Cerebellar nuclear complex (tissue), 1 donor: ENCODE measurements around the gene GAS7.

ENCODE experiments used
- DNase-seq, 2 experiments: peaks; one replicate each; lab custom pipeline; 2025; lab: John Stamatoyannopoulos, UW

Gene GAS7

DNA sequence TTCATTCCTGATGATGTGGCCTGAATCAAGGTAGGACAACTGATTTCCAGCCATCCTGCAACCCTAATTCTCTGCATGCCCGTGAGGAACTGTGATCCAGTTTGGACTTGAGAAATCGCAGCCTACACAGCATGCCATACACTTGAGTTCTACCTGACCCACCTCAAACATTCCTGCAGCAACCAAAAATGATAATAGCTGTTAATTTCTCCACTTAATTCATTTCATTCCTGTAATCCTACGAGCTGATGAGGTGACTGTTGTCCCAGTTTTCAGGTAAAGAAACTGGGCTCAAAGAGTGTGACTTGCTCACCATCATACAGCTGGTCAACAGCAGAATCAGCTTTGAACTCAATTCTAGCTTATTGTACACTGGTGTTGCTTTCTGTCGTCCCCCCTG, 2.2 kb upstream of the GAS7 start:
- no peak for DNase-seq

DNA sequence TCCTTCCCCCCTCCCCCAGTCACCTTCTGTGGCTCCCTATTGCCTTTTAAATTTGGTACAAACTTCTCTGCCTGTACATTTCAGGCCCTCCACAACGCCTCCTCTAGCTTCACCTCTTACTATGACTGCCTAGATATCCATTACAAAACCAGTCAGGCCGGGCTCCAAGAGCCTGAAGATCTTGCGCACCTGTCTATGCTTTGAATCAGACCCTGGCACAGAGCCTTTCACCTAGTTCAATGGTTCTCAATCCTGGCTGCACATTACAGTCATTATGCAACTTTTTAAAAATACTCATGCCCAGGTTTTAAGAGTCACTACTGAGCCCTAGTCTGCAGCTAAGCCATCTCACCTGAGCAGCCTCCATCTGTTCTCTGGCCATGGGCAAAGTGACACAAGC, 1.6 kb upstream of the GAS7 start:
- no peak for DNase-seq

- DNase-seq: no peak
Observed at GRCh38 chr17:10197721-10198508, 491 bp downstream of the GAS7 start.

- DNase-seq: no peak
Observed at GRCh38 chr17:10197362-10197720, 1.1 kb downstream of the GAS7 start.

- DNase-seq: no peak
Observed at GRCh38 chr17:10196941-10197340, 1.5 kb downstream of the GAS7 start.

GRCh38 chr17:10196384-10196895, 2.0 kb downstream of the GAS7 start:
- no peak for DNase-seq

- no peak for DNase-seq
Observed at GRCh38 chr17:10195090-10195805, 3.2 kb downstream of the GAS7 start.

GRCh38 chr17:10193632-10194031, 4.8 kb downstream of the GAS7 start:
- DNase-seq: no peak

DNA sequence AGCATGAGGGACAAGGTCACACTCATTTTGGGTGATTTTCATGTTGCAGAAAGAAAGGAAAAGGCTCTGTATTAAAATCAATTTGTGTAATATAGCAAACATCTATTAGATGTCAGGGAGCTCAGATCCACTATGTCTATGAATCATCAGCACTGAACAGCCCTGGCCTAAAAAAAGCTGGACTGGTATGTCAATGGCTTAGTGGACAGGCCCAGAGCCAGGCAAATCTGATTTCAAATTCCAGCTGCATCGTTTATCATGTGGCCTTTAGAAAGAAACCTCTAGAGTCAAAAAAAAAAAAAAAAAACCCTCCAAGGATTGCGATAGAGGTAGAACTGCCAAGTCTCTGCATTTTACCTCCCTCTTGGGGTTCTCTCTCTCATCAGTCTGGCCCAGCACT, 5.4 kb downstream of the GAS7 start:
- DNase-seq: no peak

DNA sequence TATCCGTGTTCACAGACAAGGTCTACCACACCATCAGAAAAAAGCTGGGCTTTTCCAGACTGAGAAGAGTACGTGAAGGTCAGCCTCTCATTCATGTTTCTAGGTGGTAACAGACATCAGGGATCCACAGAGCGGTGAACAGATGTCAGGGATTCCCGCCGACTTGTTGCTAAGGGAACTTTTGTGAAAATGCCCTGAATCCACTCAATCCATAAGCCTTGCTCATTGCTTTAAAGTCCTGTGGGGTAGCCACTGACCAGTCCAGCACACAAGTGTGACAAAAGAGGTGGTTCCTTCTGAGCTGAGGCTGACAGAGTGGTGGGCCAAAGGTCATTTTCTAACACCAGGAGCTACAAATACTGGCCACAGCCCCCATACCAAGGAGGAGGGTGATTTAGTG, 5.9 kb downstream of the GAS7 start:
- no peak for DNase-seq

- no peak for DNase-seq
Observed at GRCh38 chr17:10187456-10187855, 10.9 kb downstream of the GAS7 start.

- no peak for DNase-seq
Observed at GRCh38 chr17:10186771-10187410, 11.5 kb downstream of the GAS7 start.

DNA sequence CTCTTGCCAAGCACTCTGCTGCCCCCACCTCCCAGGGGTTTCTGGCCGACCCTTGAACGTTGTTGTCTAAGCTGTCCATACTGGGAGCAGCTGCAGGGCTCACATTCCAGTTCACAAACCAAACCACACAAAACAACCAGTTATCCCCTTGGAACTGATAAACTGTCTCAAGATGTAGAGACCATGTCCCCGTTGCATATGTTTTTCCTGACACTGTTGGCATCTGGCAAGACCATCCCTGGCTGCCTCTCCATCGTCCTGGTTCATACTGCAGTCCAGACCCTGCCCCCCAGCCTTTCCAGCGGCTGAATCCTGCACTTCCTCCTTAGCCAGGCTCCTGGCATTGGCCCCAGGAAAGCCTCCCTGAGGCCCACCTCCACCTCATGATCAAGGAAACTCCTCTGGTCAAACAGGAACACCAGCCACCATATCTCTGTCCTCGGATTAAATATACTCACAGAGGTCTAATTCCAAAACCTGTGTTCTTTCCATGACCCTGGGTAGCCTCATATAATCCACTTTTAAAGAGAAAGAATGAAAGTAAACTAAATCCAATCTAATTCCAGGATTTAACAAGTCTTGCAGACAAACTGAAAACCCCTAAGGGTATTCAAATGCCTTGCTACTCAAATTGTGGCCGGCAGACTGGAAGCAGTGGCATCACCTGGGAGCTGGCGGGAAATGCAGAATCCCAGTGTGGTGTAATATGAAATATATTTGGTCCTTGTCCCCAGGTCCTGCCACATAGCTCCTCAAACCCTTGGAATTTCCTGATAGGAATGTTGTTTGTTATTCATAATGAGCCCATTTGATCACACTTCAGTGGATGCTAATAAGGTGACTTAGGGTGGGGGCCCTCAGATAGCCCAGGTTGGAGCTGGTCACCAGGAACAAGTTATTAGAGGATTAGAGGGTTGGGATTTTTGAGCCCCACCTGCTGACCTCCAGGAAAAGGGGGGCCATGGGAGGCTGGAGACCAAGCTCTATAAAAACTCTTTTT, 14.2 kb downstream of the GAS7 start:
- no peak for DNase-seq

GRCh38 chr17:10182785-10183184, 15.6 kb downstream of the GAS7 start:
- DNase-seq: no peak

DNA sequence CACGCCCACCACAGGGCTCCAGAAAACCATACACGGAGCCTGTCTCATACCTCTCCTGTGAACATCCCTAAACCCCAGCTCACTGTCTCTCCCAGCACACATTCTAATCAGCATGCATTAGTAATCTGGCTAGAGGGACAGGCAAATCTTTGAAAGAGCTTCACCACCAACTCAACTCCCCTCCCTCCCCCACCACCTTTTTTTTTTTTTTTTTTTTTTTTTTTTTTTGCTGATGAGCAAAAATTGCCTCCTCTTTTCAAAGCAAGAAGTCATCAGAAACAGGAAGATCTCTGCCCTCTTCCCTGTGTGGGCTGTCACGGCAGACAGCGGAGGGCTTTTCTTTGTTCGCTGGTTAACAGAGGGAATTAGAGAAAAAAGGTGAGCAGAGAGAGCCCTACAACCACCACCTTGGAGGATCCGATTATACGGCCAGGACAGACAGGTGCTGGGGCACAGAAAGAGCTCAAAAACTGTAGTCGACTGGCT, 19.9 kb downstream of the GAS7 start:
- no peak for DNase-seq

- no peak for DNase-seq
Observed at GRCh38 chr17:10177913-10178505, 20.4 kb downstream of the GAS7 start.

DNA sequence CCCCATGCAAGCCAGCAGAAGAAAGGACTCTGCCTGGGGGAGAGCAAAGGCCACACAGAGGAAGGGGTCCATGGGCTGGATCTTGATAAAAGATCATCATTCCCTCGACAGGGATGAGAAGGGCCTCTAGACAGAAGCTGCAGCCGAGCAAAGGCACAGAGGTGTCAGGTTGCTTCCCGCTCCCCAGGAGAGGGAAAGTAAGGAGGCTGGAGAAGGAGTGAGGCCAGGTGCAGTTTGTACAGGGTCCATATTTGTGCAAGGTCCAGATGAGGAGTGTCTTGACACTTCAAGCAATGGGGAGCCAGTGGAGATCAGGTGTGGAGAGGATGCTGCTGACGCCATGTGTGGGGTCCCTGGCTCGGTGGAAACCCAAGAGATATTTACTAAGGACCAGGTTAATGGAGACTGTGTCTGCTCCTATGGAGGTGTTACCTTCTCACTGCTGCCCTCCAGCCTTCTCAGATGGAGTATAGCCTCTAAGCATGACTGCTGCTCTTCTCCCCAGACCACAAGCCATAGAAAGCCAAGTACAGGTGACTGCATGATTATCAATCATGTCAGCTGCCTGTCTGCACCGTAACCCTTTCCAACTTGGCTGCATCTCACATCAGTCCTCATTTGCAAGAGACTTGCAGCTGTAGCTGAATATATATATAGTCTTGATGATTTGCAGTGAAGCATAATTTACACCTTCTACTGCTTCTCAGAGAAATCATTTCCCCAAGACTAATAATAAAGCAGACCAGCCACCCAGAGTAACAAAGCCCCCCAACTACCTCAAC, 21.1 kb downstream of the GAS7 start:
- DNase-seq: no peak

- DNase-seq: no peak
Observed at GRCh38 chr17:10173913-10174312, 24.5 kb downstream of the GAS7 start.

GRCh38 chr17:10172778-10173177, 25.6 kb downstream of the GAS7 start:
- no peak for DNase-seq

- no peak for DNase-seq
Observed at GRCh38 chr17:10172241-10172741, 26.1 kb downstream of the GAS7 start.
